K562 (cell line): ENCODE measurements around the gene GIT2. TPM values are rescaled to one million over a fixed set of nuclear protein-coding genes. Genes with fewer than 3 reads are reported as not detected.

ENCODE experiments used
- ARHGAP35 ChIP-seq: fragments of 450-650 bp; IDR thresholded peaks from 2 replicates; pipeline ENCODE4 v1.6.1; 2018; ENCODE audit not compliant: partially characterized antibody
- FIP1L1 ChIP-seq: fragments of 200-400 bp; formaldehyde crosslinking; IDR thresholded peaks from 2 replicates; pipeline ENCODE4 v1.6.1; 2018; ENCODE audit warnings: mild to moderate bottlenecking, low read depth, low read length; ENCODE audit not compliant: poor library complexity, severe bottlenecking
- HLTF ChIP-seq: fragments of 450-650 bp; IDR thresholded peaks from 2 replicates; pipeline ENCODE4 v1.6.1; 2016
- HNRNPUL1 ChIP-seq: fragments of 200-400 bp; formaldehyde crosslinking; IDR thresholded peaks from 2 replicates; pipeline ENCODE4 v1.6.1; 2017; ENCODE audit warnings: low read length
- HSF4 ChIP-seq: fragments of 250-450 bp; sonication (Bioruptor Pico); IDR thresholded peaks from 2 replicates; pipeline ENCODE4 v2.1.2; 2022; ENCODE audit warnings: mild to moderate bottlenecking, moderate library complexity, borderline replicate concordance
- ID3 ChIP-seq, 2 experiments: fragments of 250-450 bp in 1 of 2; fragments of 450-650 bp in 1 of 2; sonication (Bioruptor Pico) in 1 of 2; IDR thresholded peaks; 2 replicates each; pipeline versions ENCODE4 v1.6.1 to v1.8.0; 2016 to 2021; ENCODE audit warnings: mild to moderate bottlenecking in 2 of 2, moderate library complexity in 2 of 2, missing compliant biosample characterization in 1 of 2, missing genetic modification characterization in 1 of 2
- SNRNP70 ChIP-seq: fragments of 200-400 bp; formaldehyde crosslinking; optimal IDR thresholded peaks from 2 replicates; pipeline ENCODE3; 2017; ENCODE audit warnings: low read depth, low read length
- ZBTB40 ChIP-seq, 2 experiments: fragments of 450-650 bp in 1 of 2; sonication (generic) in 1 of 2; formaldehyde crosslinking in 1 of 2; IDR thresholded peaks; 2 replicates each; pipeline versions ENCODE4 v1.7.1 to v1.9.0; 2016 to 2022; ENCODE audit warnings: inconsistent platforms in 1 of 2, mild to moderate bottlenecking in 1 of 2, missing genetic modification reagents in 1 of 2
- ZHX1 ChIP-seq: fragments of 150-350 bp; conservative IDR thresholded peaks from 2 replicates; pipeline ENCODE4 v1.6.1; 2014; ENCODE audit warnings: low read length
- ZNF184 ChIP-seq: sonication (generic); formaldehyde crosslinking; IDR thresholded peaks from 2 replicates; pipeline ENCODE4 v1.5.0; 2020; ENCODE audit warnings: missing genetic modification reagents
- ZNF707 ChIP-seq: fragments of 250-450 bp; sonication (Bioruptor Pico); conservative IDR thresholded peaks from 2 replicates; pipeline ENCODE4 v1.8.0; 2022; ENCODE audit warnings: inconsistent platforms, mild to moderate bottlenecking, moderate library complexity
- ZZZ3 ChIP-seq: fragments of 450-650 bp; IDR thresholded peaks from 2 replicates; pipeline ENCODE4 v1.6.1; 2016; ENCODE audit warnings: antibody characterized with exemption, mild to moderate bottlenecking, moderate library complexity
- polyA plus RNA-seq, 8 experiments: library from polyadenylated mRNA; depleted of rRNA in 4 of 8; stranded (reverse) in 5 of 8; unstranded in 3 of 8; fragments of >200 nt; fragmentation: Nextera tagmentation in 2 of 8; fragmentation: Illumina TruSeq in 1 of 8; extraction: Ambion mirVana in 2 of 8; extraction: Trizol in 1 of 8; gene quantifications; 2 replicates each; pipeline versions ENCODE4 v1.2.1 to v1.2.3, GENCODE V29; 2011 to 2014; ENCODE audit warnings: inconsistent platforms in 1 of 8, missing spikeins in 1 of 8
- total RNA-seq, 7 experiments: library from RNA; depleted of rRNA in 6 of 7; stranded (reverse); fragments of >200 nt in 6 of 7; fragmentation: Illumina TruSeq in 2 of 7; extraction: Trizol in 2 of 7; gene quantifications; 2 replicates each; pipeline versions ENCODE4 v1.2.1 to v1.2.3, GENCODE V29; 2011 to 2021; ENCODE audit warnings: low replicate concordance in 1 of 7

The GIT2 gene
- total and polyA plus RNA-seq, 9 of the 15 experiments (the other 6 are each of a cell fraction or from before 2014, with no cell fraction given), result 4.0 to 30.4 (median 23.5) TPM

GRCh38 chr12:109899783-109900751 is 96.1 kb downstream of the GIT2 start, which contains the start of gene TCHP (continued):
- TF ChIP-seq ZBTB40 (IDR thresholded peaks at IDR 0.05), result no peak
- no peak for TF ChIP-seq ZBTB40 (CRISPR knock-in tag; IDR thresholded peaks at IDR 0.05)
- TF ChIP-seq ZNF184 (CRISPR knock-in tag), result no peak
- TF ChIP-seq SNRNP70, result no peak
- TF ChIP-seq HSF4 (CRISPR knock-in tag), result no peak
- TF ChIP-seq ID3 (CRISPR knock-in tag; IDR thresholded peaks at IDR 0.05), result no peak
- TF ChIP-seq ID3 (tag; IDR thresholded peaks at IDR 0.05), result 0 out of 2 replicates have a peak, but pooled peaks have one; percentile 59
- TF ChIP-seq ZZZ3, result 0 out of 2 replicates have a peak, but pooled peaks have one; percentile 27
- TF ChIP-seq ARHGAP35, result no peak
- TF ChIP-seq ZNF707 (CRISPR knock-in tag), result no peak
- 0 out of 2 replicates have a peak, but pooled peaks have one; percentile 50 for TF ChIP-seq HLTF
- no peak for TF ChIP-seq HNRNPUL1
- TF ChIP-seq FIP1L1, result peak; percentile 42
- peak; percentile 80; the same call in 1 of the 2 replicates for TF ChIP-seq ZHX1
